ENCODE data around the gene GAK. TPM values are rescaled to one million over a fixed set of nuclear protein-coding genes. Genes with fewer than 3 reads are reported as not detected.
A peak's percentile ranks its signal among the peaks of the same experiment; 100 is the strongest.

Gene GAK
- total and polyA plus RNA-seq, 8 donors, result 47.5 to 226 (median 64.8) TPM

DNA sequence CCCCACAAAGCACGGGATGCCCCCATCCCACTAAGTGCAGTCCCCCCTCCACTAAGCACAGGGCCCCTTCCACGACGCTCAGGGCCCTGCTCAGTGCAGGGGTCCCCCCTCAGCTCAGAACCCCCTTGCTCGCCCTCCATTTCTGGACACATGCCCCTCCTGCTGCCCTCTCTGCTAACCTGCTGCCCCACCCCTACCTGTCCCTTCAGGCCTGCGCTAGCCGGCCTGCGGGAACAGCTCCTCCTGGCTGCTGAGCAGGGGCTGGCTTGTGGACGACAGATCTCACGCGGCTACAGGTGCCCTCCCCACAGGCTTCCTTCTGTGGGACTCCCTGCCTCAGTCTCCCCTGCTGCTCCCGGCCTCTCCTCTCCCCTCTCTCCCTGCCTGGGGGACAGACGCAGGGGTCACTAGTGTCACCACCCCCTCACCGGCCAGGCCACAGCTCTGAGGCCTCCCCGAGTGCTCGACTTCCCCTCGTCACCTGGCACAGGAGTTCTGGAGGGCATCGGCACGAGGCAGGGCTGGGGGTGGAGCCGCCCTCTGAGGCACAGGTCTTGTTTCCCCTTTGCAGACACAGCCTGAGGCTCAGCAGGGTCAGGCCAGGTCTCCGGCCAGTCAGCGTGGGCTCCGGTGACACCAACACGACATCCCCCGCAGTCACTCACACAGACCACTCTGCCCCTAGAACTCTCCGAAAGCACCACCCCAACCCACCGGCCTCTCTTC is 21.6 kb downstream of the GAK start:
- no peaks in the 10 kb centered on the region for H3K4me1 ChIP-seq
- intact Hi-C loops (cut with DNase I), result no loop called here
- H3K9me3 ChIP-seq, result no peaks in the 10 kb centered on the region
- ATAC-seq, result no peak
- WGBS, 2 donors, result 95 to 96% methylated on average over 26 of the region's 26 CpGs
- peaks cover 0 to 4% (median 0%) of the 10 kb centered on the region in 3 donors for H3K36me3 ChIP-seq
- FAIRE-seq, result no peak
- TF ChIP-seq, protein P1, sequence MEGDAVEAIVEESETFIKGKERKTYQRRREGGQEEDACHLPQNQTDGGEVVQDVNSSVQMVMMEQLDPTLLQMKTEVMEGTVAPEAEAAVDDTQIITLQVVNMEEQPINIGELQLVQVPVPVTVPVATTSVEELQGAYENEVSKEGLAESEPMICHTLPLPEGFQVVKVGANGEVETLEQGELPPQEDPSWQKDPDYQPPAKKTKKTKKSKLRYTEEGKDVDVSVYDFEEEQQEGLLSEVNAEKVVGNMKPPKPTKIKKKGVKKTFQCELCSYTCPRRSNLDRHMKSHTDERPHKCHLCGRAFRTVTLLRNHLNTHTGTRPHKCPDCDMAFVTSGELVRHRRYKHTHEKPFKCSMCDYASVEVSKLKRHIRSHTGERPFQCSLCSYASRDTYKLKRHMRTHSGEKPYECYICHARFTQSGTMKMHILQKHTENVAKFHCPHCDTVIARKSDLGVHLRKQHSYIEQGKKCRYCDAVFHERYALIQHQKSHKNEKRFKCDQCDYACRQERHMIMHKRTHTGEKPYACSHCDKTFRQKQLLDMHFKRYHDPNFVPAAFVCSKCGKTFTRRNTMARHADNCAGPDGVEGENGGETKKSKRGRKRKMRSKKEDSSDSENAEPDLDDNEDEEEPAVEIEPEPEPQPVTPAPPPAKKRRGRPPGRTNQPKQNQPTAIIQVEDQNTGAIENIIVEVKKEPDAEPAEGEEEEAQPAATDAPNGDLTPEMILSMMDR (IDR thresholded peaks at IDR 0.05), result no peak
- H3K27me3 ChIP-seq, result no peaks in the 10 kb centered on the region
- DNase-seq, result peak in 2 of 6 donors; percentile 46 to 69
- H3K27ac ChIP-seq, result no peak overlapping the region
- no peak overlapping the region for H3K4me3 ChIP-seq

- ATAC-seq, result no peak
- TF ChIP-seq, protein P1 (IDR thresholded peaks at IDR 0.05), result no peak
- Histone ChIP-seq H3K9me3 (no peaks in the 10 kb centered on the region), H3K36me3 (peaks cover 0 to 4% (median 0%) of the 10 kb centered on the region in 3 donors), H3K27ac (no peak overlapping the region), H3K4me1 (no peaks in the 10 kb centered on the region), H3K27me3 (no peaks in the 10 kb centered on the region), H3K4me3 (no peak overlapping the region)
- FAIRE-seq, result no peak
- 97 to 98% methylated on average over 12 of the region's 12 CpGs for WGBS, 2 donors
- peak in 2 of 6 donors; percentile 38 to 68 for DNase-seq
- intact Hi-C loops (cut with DNase I), result no loop called here
These were observed 22.3 kb downstream of the GAK start for GRCh38 chr4:909821-910220.

- Histone ChIP-seq H3K36me3 (peaks cover 0 to 4% (median 0%) of the 10 kb centered on the region in 3 donors), H3K27ac (no peak overlapping the region), H3K9me3 (no peaks in the 10 kb centered on the region), H3K4me1 (no peaks in the 10 kb centered on the region), H3K27me3 (no peaks in the 10 kb centered on the region), H3K4me3 (no peak overlapping the region)
- FAIRE-seq (no peak), DNase-seq (peak in 1 of 6 donors; percentile 40), ATAC-seq (no peak)
- WGBS, 2 donors, result 95 to 97% methylated on average over 26 of the region's 26 CpGs
- intact Hi-C loops (cut with DNase I), result no loop called here
- TF ChIP-seq, protein P1 (IDR thresholded peaks at IDR 0.05), result no peak
These were observed 23.0 kb downstream of the GAK start for GRCh38 chr4:909131-909571.

GRCh38 chr4:907691-908425 is 24.3 kb downstream of the GAK start:
- no peak for ATAC-seq

More at GRCh38 chr4:907691-908425, 24.3 kb downstream of the GAK start:
- WGBS, 2 donors, result 87 to 88% methylated on average over 35 of the region's 35 CpGs
- no peak overlapping the region for H3K4me3 ChIP-seq
- no peak overlapping the region for H3K27ac ChIP-seq
- no peaks in the 10 kb centered on the region for H3K9me3 ChIP-seq
- intact Hi-C loops (cut with DNase I), result no loop called here
- TF ChIP-seq, protein P1 (IDR thresholded peaks at IDR 0.05), result no peak
- peak in 1 of 6 donors; percentile 53 for DNase-seq
- no peak for FAIRE-seq
- H3K36me3 ChIP-seq, result peaks cover 0 to 4% (median 0%) of the 10 kb centered on the region in 3 donors
- H3K4me1 ChIP-seq, result no peaks in the 10 kb centered on the region
- H3K27me3 ChIP-seq, result no peaks in the 10 kb centered on the region

Data from pancreas (tissue), 10 donors.